Esophagus muscularis mucosa (tissue), 3 donors: ENCODE measurements around the gene BMP2K.

Source experiments
- CTCF ChIP-seq, 3 experiments: fragments of 200-600 bp in 2 of 3; fragments of 450-650 bp in 1 of 3; sonication (generic) in 2 of 3; IDR thresholded peaks; one replicate each; pipeline ENCODE4 v1.5.1; 2017 to 2019; ENCODE audit warnings: antibody characterized with exemption in 3 of 3, mild to moderate bottlenecking in 2 of 3, moderate library complexity in 1 of 3
- POLR2AphosphoS5 ChIP-seq, 2 donors: sonication (generic); formaldehyde crosslinking; IDR thresholded peaks; one replicate each; pipeline ENCODE4 v1.6.1; 2017; ENCODE audit warnings: antibody characterized with exemption in 2 of 2

- TF ChIP-seq POLR2AphosphoS5 (IDR thresholded peaks at IDR 0.05), result no peak
- no peak for TF ChIP-seq CTCF (IDR thresholded peaks at IDR 0.05)
These were observed 69.3 kb downstream of the BMP2K start for GRCh38 chr4:78845472-78845871.
